Putamen (tissue), 1 donor: ENCODE results near the gene SCNN1G.
"Not testable (repeated sequence)": the region's sequence is repeated elsewhere in the genome, so short reads cannot be mapped to it uniquely, and the experiment has no call there.

Source experiments
- DNase-seq: peaks from one replicate; pipeline ENCODE4 v3.0.0-alpha.2; 2016; ENCODE audit warnings: low spot score

SCNN1G gene, protein sequence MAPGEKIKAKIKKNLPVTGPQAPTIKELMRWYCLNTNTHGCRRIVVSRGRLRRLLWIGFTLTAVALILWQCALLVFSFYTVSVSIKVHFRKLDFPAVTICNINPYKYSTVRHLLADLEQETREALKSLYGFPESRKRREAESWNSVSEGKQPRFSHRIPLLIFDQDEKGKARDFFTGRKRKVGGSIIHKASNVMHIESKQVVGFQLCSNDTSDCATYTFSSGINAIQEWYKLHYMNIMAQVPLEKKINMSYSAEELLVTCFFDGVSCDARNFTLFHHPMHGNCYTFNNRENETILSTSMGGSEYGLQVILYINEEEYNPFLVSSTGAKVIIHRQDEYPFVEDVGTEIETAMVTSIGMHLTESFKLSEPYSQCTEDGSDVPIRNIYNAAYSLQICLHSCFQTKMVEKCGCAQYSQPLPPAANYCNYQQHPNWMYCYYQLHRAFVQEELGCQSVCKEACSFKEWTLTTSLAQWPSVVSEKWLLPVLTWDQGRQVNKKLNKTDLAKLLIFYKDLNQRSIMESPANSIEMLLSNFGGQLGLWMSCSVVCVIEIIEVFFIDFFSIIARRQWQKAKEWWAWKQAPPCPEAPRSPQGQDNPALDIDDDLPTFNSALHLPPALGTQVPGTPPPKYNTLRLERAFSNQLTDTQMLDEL

DNA sequence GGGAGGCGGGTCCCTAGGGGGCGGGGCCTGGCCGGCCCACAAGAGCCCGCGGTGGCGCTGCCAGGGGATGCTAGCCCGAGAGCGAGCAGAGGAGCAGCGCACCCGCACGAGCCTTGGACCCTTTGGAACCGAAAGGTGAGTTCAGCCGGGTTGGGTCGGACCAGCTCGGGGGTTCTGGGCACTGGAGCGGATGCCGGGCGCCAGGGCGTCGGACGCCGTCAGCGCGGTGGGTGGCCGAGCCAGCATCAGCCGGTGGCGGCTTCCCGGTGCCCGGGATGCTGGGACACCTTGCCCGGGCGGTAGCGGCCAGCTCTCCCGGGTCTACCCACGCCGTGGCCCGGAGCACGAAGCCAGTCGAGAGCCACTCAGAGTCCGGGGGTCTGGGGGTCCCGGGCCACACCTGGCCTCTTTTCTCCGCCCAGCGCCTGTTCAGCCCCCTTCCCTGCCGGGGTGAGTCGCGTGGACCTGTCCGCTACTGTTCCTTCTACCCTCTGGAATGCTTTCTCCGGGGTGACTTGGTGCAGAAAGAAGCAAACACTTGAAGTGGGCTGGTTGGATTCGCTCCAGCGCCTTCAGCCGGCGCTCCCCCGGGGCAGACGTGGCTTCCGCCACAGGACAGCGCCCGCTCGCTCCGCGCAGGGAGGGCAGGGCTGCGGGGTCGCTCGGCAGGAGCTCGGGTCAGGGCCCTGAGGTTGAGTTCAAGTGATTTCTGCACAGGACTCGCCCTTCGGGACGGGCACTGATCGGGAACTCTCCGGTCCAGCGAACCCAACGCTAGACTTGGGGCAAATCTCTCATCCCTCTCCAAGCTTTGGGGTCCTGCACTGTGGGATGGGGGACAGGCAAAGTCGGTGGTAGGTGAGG is at the start of gene SCNN1G:
Gene SCNN1G (plus strand): TSS at position 67 of the 864 bp plus-strand sequence. CDS start 3,527 bp downstream, outside the sequence.
- DNase-seq: no peak

DNA sequence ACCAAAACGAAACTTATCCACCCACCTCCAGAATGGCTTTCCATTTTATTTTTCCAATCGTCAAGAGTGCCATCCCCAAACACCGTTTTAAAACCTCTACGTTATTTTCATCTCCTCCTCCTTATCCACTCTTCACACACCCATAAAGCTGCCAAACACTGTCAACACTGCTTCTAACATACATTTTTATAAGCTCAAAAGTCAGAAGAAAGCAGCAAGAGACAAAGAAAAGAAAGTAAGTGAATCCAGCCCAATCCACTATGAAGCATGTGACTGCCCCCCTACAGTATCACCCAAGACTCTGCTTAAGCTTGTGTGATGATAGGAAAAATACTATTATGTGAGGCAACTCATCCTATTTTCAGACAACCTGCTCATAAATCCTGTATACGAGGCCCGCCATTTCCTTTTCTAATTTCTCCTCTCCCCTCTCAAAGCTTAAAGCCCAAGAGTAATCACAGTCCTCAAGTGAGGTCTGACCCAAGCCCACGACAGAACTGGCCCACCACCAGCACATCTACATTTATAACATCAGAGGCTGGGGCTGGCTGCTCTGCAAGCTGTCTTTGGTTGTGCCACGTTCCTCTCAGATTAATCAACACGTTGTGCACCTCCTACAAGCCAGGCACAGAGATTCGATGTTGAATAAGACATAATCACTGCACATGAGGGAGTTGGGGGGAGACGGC is 49.6 kb upstream of the SCNN1G start:
- DNase-seq: peak; percentile 50

DNA sequence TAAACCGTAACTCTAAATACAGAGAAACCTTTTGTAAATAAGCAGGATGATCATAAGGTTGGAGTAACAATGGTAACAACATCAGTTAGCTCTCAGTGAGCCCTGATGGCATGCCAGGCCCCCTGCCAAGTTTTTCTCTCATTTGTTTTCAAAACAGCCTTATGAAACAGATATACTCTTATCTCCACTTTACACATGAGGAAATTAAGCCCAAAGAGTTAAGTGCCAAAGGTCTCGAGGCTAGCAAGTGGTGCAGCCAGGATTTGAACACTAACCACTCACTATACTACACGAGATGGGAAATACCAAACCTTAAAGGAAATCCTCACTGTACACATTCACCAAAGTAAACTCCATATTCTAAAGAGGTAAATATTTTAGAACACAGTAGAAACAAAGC is 48.3 kb upstream of the SCNN1G start:
- DNase-seq: no peak

DNA sequence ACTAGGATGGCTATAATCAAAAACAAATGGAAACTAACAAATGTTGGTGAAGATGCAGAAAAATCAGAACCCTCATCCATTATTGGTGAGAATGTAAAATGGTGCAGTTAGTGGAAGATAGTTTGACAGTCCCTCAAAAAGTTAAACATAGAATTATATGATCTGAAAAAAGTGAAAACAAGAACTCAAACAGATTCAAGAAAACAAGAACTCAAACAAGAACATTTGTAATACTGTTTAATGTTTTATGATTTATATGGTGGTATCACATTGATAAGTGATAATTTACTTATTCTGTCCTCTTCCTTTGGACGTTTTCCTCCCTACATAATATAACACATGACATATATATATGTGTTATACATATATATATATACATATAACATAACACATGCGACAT is 45.3 kb upstream of the SCNN1G start:
- no peak for DNase-seq

DNA sequence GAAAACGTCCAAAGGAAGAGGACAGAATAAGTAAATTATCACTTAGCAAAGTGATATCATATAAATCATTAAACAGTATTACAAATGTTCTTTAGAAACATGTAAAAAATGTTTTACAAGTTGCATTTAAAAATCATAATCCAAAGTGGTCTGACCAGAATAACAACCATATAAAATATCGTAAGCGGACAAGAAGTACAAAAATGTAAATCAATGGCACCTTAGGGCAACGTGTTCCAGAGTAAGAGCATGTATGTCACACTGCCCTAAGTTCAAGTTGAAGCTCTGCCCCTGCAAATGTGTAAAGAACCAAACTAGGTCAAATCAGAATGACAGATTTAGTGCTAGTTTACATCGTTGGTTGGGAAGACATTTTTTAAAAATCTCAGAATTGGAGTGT is 44.7 kb upstream of the SCNN1G start:
- no peak for DNase-seq

DNA sequence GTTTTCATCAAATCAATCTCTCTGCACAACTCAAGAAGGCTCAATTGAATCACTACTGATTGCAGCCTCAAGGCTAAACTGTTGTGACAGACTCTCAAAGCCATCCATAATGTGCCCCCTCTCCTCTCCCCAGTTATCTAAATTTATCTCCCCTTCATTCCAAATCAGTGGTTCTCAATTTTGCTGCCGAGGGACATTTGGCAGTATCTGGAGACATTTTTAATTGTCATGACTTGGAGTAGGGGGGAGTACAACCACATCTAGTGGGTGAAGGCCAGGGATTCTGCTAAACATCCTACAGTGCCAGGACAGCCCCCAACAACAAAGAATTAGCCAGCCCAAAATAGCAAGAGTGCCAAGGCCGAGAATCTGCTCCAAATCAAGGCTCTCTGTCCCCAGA is 42.4 kb upstream of the SCNN1G start:
- DNase-seq: no peak

DNA sequence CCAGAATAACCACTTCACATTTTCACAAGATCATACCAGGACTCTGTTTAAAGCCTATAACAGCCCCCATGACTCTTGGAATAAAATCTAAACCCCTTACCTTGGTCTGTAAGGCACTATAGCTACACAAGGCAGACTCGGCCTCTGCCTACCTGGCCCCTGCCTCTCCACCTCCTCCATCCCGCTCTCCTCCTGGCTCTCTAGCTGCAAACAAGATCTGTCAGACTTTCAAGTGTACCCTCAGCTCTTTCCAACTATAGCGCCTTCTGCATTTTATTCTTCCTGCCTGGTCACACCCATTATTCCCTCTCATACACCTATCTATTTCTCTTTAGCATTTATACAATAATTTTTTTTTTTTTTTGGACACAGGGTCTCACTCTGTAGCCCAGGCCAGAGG is 41.5 kb upstream of the SCNN1G start:
- DNase-seq: no peak

DNA sequence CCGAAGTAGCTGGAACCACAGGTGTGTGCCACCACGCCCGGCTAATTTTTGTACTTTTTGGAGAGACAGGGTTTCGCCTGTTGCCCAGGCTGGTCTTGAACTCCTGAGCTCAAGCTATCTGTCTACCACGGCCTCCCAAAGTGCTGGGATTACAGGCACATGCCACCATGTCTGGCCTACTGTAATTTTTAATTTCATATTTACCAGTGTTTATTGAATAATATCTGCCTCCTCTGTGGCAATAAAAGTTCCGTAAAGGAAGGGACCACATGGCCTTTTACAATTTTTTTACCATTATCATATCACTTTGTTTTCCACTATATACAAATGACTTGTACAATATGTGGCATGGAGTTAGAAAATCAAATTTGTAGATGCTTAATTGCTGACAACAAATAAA is 41.0 kb upstream of the SCNN1G start:
- no peak for DNase-seq

DNA sequence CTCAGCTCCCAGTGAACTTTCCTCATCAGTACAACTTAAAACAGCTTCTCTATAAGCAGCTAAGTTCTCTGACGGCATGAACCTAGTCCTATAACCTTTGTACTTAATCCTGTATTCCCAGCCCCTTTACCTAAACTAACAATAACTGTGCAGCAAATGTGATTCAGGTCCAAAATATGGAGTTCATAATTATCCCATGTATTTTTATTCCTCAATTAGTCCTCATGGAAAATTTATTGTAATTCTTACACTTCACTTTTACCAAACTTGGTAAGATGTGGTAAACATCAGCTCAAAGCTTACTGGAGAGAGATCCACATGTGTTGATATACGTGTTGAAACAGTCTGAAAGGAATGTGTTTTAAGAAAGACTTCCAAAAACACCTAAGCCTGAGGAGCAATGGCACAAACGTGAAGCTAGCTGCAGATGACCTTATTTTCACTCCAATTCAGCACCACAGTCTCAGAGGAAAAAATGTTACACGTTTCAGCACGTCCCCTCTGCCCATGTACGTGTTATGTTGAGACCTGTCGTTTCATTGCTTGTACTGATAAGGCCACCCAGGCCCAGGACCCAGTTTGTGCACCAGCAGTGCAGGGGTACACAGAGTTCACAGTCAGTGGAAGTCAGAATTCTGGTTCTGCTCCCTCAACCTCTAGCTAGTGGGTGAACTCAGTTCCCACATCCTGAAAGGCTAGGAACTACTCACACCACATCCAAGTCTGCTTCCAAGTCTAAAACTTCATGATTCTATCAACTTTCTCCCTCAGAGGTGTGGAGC is 40.4 kb upstream of the SCNN1G start:
- no peak for DNase-seq

DNA sequence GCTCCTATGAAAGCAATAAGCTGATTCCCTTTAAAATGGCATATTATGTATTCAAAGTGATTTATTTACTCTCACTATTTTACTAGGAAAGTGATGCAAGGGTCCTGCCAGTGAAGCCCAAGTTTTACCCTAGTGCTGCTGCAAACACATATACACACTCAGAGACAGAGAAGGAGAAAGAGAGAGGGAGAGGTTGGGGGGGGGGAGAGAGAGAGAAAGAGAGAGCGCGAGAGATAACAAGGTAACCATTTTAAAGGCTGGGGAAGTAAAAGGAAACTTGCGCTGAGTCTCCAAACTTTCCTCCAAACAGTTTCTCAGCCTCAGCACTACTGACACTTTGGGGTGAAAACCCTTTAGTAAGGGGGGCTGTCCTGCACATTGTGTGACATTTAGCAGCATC is 39.2 kb upstream of the SCNN1G start:
- DNase-seq: no peak

DNA sequence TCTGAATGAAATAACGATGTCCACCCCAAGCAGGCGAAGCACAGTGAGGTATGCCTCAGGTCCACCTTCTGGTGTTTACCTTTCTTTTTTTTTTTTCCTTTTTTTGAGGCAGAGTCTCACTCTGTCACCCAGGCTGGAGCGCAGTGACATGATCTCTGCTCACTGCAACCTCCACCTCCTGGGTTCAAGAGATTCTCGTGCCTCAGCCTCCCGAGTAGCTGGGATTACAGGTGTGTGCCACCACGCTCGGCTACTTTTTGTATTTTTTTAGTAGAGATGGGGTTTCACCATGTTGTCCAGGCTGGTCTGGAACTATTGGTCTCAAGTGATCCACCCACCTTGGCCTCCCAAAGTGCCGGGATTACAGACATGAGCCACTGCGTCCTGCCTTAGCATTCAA is 38.2 kb upstream of the SCNN1G start:
- DNase-seq: not testable (repeated sequence)

DNA sequence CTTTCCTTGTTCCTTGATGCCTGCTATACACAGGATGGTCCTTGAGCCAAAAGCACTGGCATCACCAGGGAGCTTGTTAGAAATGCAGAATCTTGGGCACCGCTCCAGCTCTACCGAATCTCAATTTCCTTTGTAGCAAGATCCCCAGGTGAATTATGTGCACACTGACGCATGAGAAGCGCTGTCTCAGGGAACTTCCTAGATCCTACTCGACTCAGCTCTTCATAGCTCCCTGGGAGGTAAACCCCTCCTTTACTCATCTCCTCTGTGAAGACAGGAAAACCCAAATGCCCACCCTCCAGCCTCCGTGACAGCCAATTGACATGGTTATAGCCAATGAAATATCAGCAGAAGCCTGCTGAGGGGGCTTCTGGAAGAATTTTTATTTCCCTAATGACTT is 37.4 kb upstream of the SCNN1G start:
- DNase-seq: no peak

DNA sequence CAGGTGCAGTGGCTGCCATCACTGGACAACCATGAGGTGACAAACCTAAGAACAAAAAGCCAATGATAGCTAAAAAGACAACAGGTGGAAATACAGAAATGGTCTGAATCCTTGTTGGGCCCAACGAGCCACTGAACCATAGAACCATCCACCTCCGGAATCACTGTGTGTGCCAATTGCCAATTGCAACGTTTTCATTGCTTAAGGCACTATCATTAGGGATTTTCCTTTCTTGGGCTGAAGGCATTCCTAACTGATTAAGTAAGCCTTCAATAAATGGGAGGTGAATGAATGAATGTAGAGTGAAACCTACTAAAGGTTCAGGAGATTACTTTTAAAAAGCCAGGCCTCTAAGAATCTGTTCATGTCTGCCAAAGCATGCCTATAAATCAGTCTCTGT is 36.9 kb upstream of the SCNN1G start:
- no peak for DNase-seq

DNA sequence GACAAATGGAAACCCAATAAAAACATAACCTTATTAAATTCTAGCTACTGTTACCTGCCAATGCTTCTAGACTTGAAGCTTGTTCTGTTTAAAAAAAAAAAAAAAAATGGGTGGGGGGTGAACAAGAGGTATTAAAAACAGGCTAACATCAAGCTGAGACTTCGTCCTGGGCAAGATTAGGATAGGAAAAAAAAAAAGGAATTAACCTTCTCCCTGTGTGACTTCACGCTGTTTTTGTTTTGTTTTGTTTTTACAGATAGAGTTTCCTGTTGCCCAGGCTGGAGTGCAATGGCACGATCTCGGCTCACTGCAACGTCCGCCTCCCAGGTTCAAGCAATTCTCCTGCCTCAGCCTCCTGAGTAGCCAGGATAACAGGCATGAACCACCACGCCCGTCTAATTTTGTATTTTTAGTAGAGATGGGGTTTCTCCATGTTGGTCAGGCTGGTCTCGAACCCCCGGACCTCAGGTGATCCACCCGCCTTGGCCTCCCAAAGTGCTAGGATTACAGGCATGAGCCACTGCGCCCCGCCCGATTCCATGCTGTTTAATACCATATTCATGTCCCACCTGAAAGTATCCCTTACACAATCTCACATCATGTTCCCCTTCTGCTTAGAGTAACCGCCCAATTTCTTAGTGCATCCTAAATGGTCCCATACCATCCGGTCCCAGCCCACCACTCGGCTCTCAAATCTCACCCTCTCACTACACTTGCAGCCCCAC is 35.5 kb upstream of the SCNN1G start:
- no peak for DNase-seq

DNA sequence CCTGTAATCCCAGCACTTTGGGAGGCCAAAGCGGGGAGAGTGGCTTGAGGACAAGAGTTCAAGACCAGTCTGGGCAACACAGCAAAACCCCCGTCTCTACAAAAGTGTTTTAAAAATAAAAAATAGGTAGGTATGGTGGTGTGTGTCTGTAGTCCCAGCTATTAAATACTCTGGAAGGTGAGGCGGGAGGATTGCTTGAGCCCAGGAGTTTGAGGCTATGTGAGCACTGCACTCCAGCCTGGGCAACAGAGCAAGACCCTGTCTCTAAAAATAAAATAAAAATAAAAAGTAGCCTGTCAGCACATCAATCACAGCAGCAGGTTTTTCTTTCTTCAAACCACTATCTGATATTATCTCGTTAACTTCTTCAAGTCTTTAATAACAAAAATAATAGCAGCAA is 34.9 kb upstream of the SCNN1G start:
- DNase-seq: no peak

DNA sequence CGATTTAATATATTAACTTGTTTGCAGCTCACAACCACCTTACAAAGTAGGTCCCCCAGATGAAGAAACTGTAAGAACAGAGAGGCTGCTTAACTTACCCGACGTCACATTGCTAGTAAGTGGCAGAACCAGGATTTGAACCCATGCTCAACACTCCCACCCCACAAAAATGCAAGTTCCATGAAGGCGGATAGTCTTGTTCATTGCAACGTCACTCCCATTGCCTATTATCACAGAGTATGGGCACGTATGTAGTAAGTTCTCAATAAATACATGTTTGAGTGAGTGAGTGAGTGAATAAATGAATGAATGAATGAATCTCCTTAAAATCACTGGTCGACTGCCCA is 34.4 kb upstream of the SCNN1G start:
- no peak for DNase-seq

DNA sequence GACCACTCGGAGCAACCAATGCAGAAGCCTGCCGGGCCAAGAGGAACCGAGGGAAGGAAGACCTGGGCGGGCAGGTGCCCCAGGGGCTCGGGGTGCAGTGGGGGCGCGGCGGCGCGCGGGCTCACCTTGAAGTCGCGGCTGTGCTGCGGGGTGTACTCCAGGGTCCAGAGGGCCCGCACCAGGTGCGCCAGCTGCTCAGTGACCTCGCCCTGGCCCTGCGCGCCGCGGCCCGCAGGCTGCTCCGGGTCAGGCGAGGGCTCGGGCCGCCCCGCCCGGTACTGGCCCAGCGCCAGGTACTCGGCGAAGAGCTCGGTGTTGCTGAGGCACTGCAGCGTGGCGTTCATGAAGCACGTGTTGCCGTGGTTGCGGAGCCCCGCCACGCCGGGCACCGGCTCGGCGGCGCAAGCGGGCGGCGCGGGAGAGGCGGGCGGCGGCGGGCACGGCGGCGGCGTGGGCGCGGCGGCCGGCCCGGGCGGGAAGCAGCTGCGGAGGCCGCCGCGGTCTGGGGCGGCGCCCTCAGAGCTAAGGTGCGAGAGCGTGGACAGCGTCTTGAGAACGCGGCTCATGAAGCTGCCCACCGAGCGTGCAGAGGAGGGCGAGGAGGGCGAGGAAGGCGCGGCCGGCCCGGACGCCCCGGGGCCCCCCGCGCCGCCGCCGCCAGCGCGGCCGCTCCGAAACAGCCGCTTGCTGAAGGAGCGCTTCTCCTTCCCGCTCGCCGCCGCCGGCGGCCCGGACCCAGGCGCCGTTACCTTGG is 33.9 kb upstream of the SCNN1G start:
- DNase-seq: peak; percentile 58

DNA sequence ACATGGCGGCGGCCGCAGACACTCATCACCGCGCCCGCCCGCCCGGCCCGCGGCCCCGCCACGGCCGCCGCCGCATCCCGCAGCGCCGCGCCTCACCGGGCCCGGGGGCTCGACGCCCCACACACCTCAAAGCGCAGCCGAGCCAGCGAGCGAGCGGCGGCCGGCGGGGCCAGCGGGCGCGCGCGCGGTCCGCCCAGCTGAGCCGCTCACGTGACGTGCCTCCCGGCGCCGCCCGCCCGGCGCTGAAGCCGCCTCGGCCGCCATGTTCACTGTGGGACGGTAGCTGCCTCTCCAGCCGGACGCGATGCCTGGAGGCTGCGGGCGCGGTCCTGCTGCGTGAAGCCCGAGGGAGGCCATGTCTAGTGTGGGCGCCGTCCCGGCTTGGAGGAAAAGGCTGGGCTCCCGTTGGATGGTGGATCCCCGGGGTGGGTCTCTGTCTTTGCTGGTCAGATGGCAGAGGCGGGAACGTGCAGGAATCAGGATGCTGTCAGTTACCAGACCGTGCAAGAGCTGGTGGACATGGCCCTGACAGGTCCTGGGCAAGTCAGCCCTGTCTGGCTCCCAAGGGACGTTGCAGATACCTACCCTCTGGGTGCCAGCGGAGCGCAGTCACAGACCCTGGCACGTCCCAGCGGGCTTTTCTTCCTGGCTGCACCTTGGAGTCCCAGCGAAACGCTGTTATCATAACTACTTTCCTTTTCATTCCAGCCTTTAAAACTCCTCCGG is 33.1 kb upstream of the SCNN1G start, which contains the start of gene USP31:
Gene USP31 (minus strand): TSS at position 186 of the 726 bp plus-strand sequence. CDS start 182 bp downstream, at position 4.
- DNase-seq: peak; percentile 95

DNA sequence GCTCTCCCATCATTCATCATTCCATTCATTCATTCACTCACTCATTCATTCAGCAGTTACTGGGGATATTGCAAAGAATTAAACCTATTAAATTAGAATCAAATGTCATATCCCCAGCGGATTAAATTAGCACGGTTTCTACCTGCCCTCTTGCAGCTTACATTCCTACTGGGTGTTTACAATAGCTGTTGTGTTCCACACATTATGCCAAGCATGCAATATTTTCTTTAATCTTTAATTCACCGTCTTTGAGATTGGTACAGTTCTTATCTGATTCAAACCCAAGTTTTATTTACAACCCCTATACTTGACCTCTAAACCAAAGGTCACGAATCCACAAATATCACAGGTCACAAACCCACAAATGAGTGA is 32.6 kb upstream of the SCNN1G start:
- no peak for DNase-seq
